Chondrocyte (in vitro differentiated cells): ENCODE results near the gene CRYBA2. TPM values are rescaled to one million over a fixed set of nuclear protein-coding genes. Genes with fewer than 3 reads are reported as not detected.

ENCODE experiments used
- DNase-seq: peaks from one replicate; pipeline ENCODE4 v3.0.0; 2021; ENCODE audit warnings: mixed read lengths, low spot score
- H3K27ac Mint-ChIP-seq: one replicate; pipeline ENCODE4 v1.8.0; 2021; ENCODE audit warnings: mild to moderate bottlenecking, moderate library complexity, mixed read lengths; ENCODE audit not compliant: unreplicated experiment
- H3K27me3 Mint-ChIP-seq: 2 replicates; pipeline ENCODE4 v1.8.0; 2021; ENCODE audit warnings: low read depth, mixed read lengths
- H3K36me3 Mint-ChIP-seq: 2 replicates; pipeline ENCODE4 v1.8.0; 2021; ENCODE audit warnings: low read depth, mixed read lengths
- H3K4me1 Mint-ChIP-seq: 2 replicates; pipeline ENCODE4 v1.8.0; 2021; ENCODE audit warnings: low read depth, mild to moderate bottlenecking, mixed read lengths
- H3K4me3 Mint-ChIP-seq: one replicate; pipeline ENCODE4 v1.8.0; 2021; ENCODE audit warnings: mild to moderate bottlenecking, moderate library complexity, mixed read lengths; ENCODE audit not compliant: unreplicated experiment
- H3K9me3 Mint-ChIP-seq: 2 replicates; pipeline ENCODE4 v1.8.0; 2021; ENCODE audit warnings: low read depth, mixed read lengths
- CTCF ChIP-seq: fragments of 200-600 bp; sonication (generic); IDR thresholded peaks from 2 replicates; pipeline ENCODE4 v1.5.0; 2021; ENCODE audit warnings: antibody characterized with exemption, mild to moderate bottlenecking, moderate library complexity
- total RNA-seq: library from RNA; stranded (reverse); gene quantifications from 3 replicates; pipeline ENCODE4 v1.2.1, GENCODE V29; 2021

CRYBA2 gene
- total RNA-seq, 1 donor from 2014 or later: not detected

GRCh38 chr2:219018286-219018685, 25.1 kb upstream of the CRYBA2 start:
- H3K27me3 Mint-ChIP-seq: peaks cover 46% of the 10 kb centered on the region
- no peak overlapping the region for H3K4me3 Mint-ChIP-seq
- peak; percentile 58 for DNase-seq
- no peak overlapping the region for H3K27ac Mint-ChIP-seq
- no peaks in the 10 kb centered on the region for H3K36me3 Mint-ChIP-seq
- no peaks in the 10 kb centered on the region for H3K4me1 Mint-ChIP-seq
- H3K9me3 Mint-ChIP-seq: no peaks in the 10 kb centered on the region
- TF ChIP-seq CTCF: no peak

- H3K27ac Mint-ChIP-seq: no peak overlapping the region
- no peaks in the 10 kb centered on the region for H3K9me3 Mint-ChIP-seq
- TF ChIP-seq CTCF: no peak
- H3K27me3 Mint-ChIP-seq: peaks cover 52% of the 10 kb centered on the region
- H3K4me3 Mint-ChIP-seq: no peak overlapping the region
- H3K36me3 Mint-ChIP-seq: no peaks in the 10 kb centered on the region
- peak; percentile 82 for DNase-seq
- no peaks in the 10 kb centered on the region for H3K4me1 Mint-ChIP-seq
Observed at GRCh38 chr2:219017201-219017931, 24.1 kb upstream of the CRYBA2 start.

GRCh38 chr2:219016721-219017120, 23.5 kb upstream of the CRYBA2 start:
- Mint-ChIP-seq H3K9me3 (no peaks in the 10 kb centered on the region), H3K4me1 (no peaks in the 10 kb centered on the region), H3K27me3 (peaks cover 55% of the 10 kb centered on the region), H3K4me3 (no peak overlapping the region), H3K36me3 (no peaks in the 10 kb centered on the region), H3K27ac (no peak overlapping the region)
- no peak for TF ChIP-seq CTCF
- peak; percentile 63 for DNase-seq

- no peak for TF ChIP-seq CTCF
- no peak overlapping the region for H3K4me3 Mint-ChIP-seq
- H3K27ac Mint-ChIP-seq: no peak overlapping the region
- no peaks in the 10 kb centered on the region for H3K4me1 Mint-ChIP-seq
- H3K36me3 Mint-ChIP-seq: no peaks in the 10 kb centered on the region
- no peak for DNase-seq
- peaks cover 42% of the 10 kb centered on the region for H3K27me3 Mint-ChIP-seq
- H3K9me3 Mint-ChIP-seq: peaks cover 2% of the 10 kb centered on the region
Observed at GRCh38 chr2:219010873-219011272, 17.7 kb upstream of the CRYBA2 start.

- peaks cover 47% of the 10 kb centered on the region for H3K27me3 Mint-ChIP-seq
- H3K9me3 Mint-ChIP-seq: peaks cover 2% of the 10 kb centered on the region
- no peak for DNase-seq
- TF ChIP-seq CTCF: peak; percentile 56
- H3K27ac Mint-ChIP-seq: no peak overlapping the region
- no peaks in the 10 kb centered on the region for H3K4me1 Mint-ChIP-seq
- H3K4me3 Mint-ChIP-seq: no peak overlapping the region
- no peaks in the 10 kb centered on the region for H3K36me3 Mint-ChIP-seq
Observed at GRCh38 chr2:219010162-219010756, 17.0 kb upstream of the CRYBA2 start.
